GM10248 (cell line): Measurements from ENCODE around the gene KRTAP16-1.

Source experiments
- CTCF ChIA-PET: fragments of 300-600 bp; sonication (Branson Sonifier 250); formaldehyde crosslinking; extraction: SDS; loops from one replicate; lab custom pipeline; 2021; ENCODE audit warnings: antibody characterized with exemption; lab: Yijun Ruan, JAX
- POLR2A ChIA-PET: fragments of 350-650 bp; sonication (Branson Sonifier 250); formaldehyde crosslinking; extraction: SDS; loops from one replicate; lab custom pipeline; 2020; ENCODE audit warnings: antibody characterized with exemption; lab: Yijun Ruan, JAX
- DNase-seq: peaks from one replicate; pipeline ENCODE4 v3.0.0; 2012; ENCODE audit errors: extremely low spot score
- CTCF ChIP-seq: IDR thresholded peaks from 2 replicates; pipeline ENCODE4 v1.5.1; 2012; ENCODE audit warnings: mild to moderate bottlenecking, low read depth; ENCODE audit errors: extremely low read depth, missing control alignments, control extremely low read depth

Gene KRTAP16-1

GRCh38 chr17:41345992-41346391, 36.9 kb upstream of the KRTAP16-1 start:
- POLR2A ChIA-PET = no interaction called here
- no peak for DNase-seq
- CTCF ChIA-PET = no interaction called here
- no peak for TF ChIP-seq CTCF

DNA sequence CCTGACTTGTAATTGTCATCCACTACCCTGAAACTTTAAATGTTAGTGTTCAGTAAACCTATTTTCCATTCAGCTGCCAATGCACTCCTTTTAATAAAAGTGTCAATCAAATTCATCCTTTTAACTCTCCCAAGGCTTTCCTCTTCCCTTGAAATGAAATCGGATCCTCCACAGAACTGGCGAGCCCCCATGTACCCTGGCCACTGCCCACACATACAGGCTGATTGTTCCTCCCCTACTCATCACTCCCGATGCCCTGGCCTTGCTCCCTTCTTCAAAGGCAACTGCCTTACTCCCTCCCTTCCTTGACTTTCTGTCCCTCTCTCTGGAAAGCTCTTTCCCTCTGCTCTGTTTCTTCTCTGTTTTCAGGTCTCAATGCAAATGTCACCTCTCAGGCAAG, 33.9 kb upstream of the KRTAP16-1 start:
- POLR2A ChIA-PET = no interaction called here
- CTCF ChIA-PET = interaction anchor here (1.6 kb wide), 1 partner anchor 21 kb away, joined by 3 read pairs; no protein-coding TSS in a partner anchor
- TF ChIP-seq CTCF = no peak
- no peak for DNase-seq

DNA sequence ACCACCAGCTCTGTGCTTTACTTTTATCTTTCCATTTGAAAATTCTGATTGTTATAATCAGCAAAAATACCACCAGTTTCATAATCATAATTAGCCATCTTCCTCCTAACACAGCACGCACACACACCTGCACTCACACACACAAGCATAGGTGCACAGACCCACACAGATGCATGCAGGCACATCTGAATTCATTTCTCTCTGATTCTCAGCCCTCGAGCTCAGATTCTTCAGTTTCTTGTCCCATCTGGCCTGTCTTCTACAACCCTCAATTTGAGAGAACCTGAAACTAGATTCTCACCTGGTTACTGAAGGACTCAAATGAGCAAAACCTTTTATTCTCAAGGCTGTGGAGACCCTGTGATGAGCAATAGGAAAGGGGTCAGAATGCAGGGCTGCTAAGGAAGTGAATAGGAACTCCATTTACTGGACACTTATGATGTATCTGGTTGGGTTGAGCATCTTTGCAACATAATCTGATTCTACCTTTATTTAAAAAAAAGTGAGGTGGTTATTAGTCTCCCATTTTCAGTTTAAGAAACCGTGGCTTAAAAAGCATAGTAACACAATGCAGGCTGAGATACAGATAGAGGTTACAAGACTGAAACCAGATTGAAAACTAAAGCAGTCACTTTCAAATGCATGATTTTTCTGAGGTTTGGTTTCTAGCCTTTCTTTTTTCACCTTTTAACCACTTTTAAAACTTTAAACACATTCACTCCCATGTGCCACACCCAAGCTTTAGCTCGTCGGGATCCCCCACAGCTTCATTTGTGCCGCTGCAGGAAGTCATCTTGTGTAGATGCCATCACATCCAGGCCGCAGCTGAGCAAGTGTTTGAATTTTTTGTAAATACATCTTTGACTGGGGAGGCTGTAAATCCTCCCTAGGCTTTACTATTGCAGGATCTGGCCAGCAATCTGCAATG, 32.1 kb upstream of the KRTAP16-1 start:
- POLR2A ChIA-PET = no interaction called here

GRCh38 chr17:41340494-41340893, 31.4 kb upstream of the KRTAP16-1 start:
- DNase-seq = no peak
- POLR2A ChIA-PET = no interaction called here

More for the DNA sequence above, 32.1 kb upstream of the KRTAP16-1 start:
- CTCF ChIA-PET = no interaction called here
- TF ChIP-seq CTCF = no peak
- DNase-seq = no peak

GRCh38 chr17:41339571-41340172, 30.6 kb upstream of the KRTAP16-1 start:
- POLR2A ChIA-PET = no interaction called here
- TF ChIP-seq CTCF = no peak
- no peak for DNase-seq
- CTCF ChIA-PET = interaction anchor here (1.0 to 1.3 kb wide), 2 partner anchors 8 to 10 kb away, joined by 3 to 4 read pairs; no protein-coding TSS in a partner anchor

More at GRCh38 chr17:41340494-41340893, 31.4 kb upstream of the KRTAP16-1 start:
- no peak for TF ChIP-seq CTCF
- CTCF ChIA-PET = interaction anchor here (1.0 to 1.3 kb wide), 2 partner anchors 9 kb away, joined by 3 to 4 read pairs; no protein-coding TSS in a partner anchor

DNA sequence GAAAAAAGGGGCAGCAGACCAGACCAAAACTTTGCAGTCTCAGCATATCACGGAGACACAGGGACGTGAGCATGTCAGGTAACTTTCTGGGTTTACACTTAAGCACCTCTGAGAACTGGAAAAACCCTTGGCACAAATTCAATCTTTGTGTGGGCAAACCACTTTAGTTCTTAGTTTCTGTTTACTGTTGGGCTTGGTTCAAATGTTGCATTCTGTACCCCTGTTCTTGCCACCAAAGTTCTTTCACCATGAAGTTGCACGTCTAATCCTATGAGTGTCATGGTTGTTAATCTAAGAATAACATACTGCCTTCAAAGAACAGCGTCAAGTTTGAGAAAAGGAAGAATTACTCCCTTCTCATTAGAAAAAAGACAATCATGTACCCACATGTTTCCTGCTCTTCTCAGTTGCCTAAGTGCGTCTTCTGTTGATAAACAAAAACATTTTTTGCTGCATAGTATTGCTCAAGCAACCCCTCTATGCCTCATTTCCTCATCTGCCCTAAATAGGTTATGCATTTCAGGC, 29.9 kb upstream of the KRTAP16-1 start:
- TF ChIP-seq CTCF = no peak
- DNase-seq = no peak
- ChIA-PET CTCF (no interaction called here), POLR2A (no interaction called here)
